Nephron (organoid): ENCODE measurements around the gene MAGOHB.

ENCODE experiments used
- H3K27ac Mint-ChIP-seq, 3 experiments: 2 replicates each; pipeline ENCODE4 v1.8.0; 2020; ENCODE audit warnings: mixed read lengths in 3 of 3, mild to moderate bottlenecking in 2 of 3, moderate library complexity in 1 of 3
- H3K27me3 Mint-ChIP-seq: 2 replicates; pipeline ENCODE4 v1.8.0; 2021; ENCODE audit warnings: low read depth, mild to moderate bottlenecking, moderate library complexity, mixed read lengths
- H3K36me3 Mint-ChIP-seq: 2 replicates; pipeline ENCODE4 v1.8.0; 2020; ENCODE audit warnings: low read depth, mixed read lengths
- H3K4me1 Mint-ChIP-seq: 2 replicates; pipeline ENCODE4 v1.8.0; 2020; ENCODE audit warnings: mixed read lengths
- H3K4me3 Mint-ChIP-seq, 3 experiments: 2 replicates each; pipeline ENCODE4 v1.8.0; 2020; ENCODE audit warnings: mild to moderate bottlenecking in 3 of 3, mixed read lengths in 3 of 3, moderate library complexity in 2 of 3
- H3K9me3 Mint-ChIP-seq: 2 replicates; pipeline ENCODE4 v1.8.0; 2020; ENCODE audit warnings: mixed read lengths
- CTCF ChIP-seq, 3 experiments: fragments of 200-600 bp; sonication (generic); IDR thresholded peaks; one replicate each; pipeline ENCODE4 v1.5.0; 2021; ENCODE audit warnings: antibody characterized with exemption in 3 of 3; ENCODE audit not compliant: unreplicated experiment in 3 of 3

The MAGOHB gene

GRCh38 chr12:10557766-10558165 is 55.6 kb downstream of the MAGOHB start:
- Mint-ChIP-seq H3K4me1 (no peaks in the 10 kb centered on the region), H3K36me3 (no peaks in the 10 kb centered on the region), H3K9me3 (no peaks in the 10 kb centered on the region), H3K27me3 (no peaks in the 10 kb centered on the region), H3K4me3 (no peak overlapping the region), H3K27ac (no peak overlapping the region)
- no peak for TF ChIP-seq CTCF (IDR thresholded peaks at IDR 0.05; ENCODE audit: unreplicated experiment in 3 of 3)

- Mint-ChIP-seq H3K4me1 (no peaks in the 10 kb centered on the region), H3K4me3 (no peak overlapping the region), H3K27ac (no peak overlapping the region), H3K36me3 (no peaks in the 10 kb centered on the region), H3K9me3 (no peaks in the 10 kb centered on the region), H3K27me3 (no peaks in the 10 kb centered on the region)
- no peak for TF ChIP-seq CTCF (IDR thresholded peaks at IDR 0.05; ENCODE audit: unreplicated experiment in 3 of 3)
Measured at GRCh38 chr12:10557329-10557728, 56.1 kb downstream of the MAGOHB start.

DNA sequence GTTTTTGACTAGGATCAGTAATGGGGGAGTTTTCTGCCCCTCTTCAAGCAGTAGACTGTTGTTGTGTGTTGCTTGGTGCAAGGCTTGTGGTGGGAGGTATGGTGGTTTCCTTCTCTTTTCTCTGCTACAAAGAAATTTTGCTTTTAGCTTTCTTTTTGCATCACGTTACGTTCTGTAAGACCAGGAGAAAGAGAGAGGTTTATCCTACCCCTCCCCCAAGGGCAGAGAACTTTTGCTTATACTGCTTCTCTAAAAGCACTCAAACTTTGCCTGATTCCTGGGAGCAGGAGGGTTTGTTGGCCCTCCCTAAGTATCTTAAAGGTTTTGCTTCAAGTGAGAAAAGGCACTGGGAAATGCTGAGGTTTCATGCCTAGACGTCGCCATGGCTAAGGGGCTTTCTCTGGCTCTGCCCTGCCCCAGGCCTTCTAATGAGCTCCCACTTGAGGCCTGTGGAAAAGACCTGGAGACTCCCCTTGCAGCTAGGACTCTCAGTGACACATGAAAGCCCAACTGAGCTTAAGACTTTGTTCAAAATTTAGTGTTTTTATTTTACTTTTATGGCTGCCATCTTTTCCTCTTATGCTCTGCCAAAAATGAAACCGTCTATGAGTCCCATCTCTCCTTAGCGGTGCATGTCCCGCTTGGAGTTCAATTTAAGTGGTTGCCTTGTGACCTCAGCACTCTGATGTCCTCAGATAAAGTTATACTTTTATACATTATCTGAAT is 58.5 kb downstream of the MAGOHB start:
- Mint-ChIP-seq H3K27ac (no peak overlapping the region), H3K4me1 (no peaks in the 10 kb centered on the region), H3K36me3 (no peaks in the 10 kb centered on the region), H3K27me3 (no peaks in the 10 kb centered on the region), H3K9me3 (no peaks in the 10 kb centered on the region), H3K4me3 (no peak overlapping the region)
- TF ChIP-seq CTCF (IDR thresholded peaks at IDR 0.05; ENCODE audit: unreplicated experiment in 3 of 3): no peak

DNA sequence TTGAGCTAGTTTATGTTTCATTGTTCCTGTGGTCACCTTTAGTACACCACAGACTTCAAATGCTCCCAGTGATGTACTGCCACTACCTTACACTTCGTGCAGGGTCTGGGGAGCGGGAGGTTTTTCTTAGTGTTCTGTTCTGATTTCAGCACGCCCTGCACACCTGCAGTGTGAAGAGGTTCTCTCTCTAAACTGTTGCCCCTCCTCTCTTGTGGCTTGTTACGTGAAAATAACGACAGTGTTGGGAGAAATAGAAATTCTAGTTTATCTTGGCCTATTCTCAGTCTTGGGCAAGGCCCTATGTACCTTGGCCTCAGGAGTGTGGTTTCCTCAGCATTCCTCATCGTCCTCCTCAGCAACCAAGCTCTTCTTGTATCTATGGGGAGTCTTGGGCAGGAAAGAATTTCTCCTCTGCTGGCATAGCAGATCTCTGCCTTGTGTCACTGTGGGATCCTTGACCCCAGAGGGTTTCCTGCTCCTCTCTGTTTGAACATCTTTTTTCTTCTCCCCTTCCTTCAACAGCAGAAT is 59.1 kb downstream of the MAGOHB start:
- H3K9me3 Mint-ChIP-seq: no peaks in the 10 kb centered on the region
- H3K27me3 Mint-ChIP-seq: no peaks in the 10 kb centered on the region
- no peaks in the 10 kb centered on the region for H3K4me1 Mint-ChIP-seq
- no peak for TF ChIP-seq CTCF (IDR thresholded peaks at IDR 0.05; ENCODE audit: unreplicated experiment in 3 of 3)
- H3K27ac Mint-ChIP-seq: no peak overlapping the region
- H3K36me3 Mint-ChIP-seq: no peaks in the 10 kb centered on the region
- no peak overlapping the region for H3K4me3 Mint-ChIP-seq
